IPS-NIHi7 (cell line): ENCODE measurements around the gene SRPK2.
"Not testable (repeated sequence)": the region's sequence is repeated elsewhere in the genome, so short reads cannot be mapped to it uniquely, and the experiment has no call there.

ENCODE experiments used
- DNase-seq: peaks from one replicate; pipeline ENCODE4 v3.0.0; 2012; ENCODE audit warnings: mixed read lengths; ENCODE audit errors: extremely low spot score

The SRPK2 gene

DNA sequence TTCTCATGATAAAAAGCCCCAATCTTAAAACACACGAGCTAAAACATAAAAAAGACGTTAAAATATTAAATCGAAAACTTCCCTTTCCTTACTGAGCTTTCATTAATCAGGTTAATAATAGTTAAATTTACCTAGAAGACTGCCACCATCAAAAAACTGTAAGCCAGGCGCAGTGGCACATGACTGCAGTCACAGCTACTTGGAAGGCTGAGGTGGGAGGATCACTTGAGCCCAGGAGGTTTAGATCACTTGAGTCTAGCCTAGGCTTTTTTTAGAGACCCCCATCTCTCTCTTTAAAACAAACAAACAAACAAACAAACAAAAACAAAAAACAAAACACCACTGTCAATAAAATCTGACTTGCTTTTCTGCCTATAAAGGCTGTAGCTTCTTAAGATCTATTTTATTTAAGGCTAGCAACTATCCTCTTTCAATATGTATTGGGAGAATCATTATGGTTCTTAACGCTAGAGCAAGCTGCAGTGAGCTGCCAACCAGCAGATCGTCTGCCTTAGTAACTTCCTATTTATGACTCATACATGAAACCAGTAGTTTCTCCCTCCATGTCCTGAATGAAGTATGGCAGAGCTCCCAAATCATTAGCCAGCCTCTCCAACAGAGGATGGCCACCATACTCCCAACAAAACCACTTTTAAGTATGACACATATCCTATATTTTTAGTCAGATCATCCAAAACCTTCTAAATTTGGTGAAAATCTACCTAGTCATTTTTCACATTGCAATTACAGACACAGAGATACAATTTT lies 163.7 kb downstream of the SRPK2 start:
- no peak for DNase-seq

DNA sequence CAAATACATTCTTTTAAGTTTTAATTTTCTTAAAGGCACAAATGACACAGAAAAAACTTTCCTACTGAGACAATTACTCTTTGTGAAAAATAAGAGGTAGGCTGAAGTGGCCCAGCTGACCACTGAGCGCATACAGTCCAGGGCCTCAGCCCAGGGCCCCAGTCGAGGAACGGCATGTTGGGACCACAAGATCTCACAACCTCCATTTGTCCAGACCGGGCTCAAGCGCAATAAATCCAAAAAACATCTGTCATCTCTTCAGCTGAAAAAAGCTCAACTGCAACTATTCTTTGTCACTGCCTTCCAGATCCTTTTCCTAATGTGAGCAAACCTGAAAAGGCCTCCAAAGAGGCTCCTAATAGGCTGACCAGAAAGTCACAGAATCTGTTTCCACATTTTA lies 165.8 kb downstream of the SRPK2 start:
- no peak for DNase-seq

DNA sequence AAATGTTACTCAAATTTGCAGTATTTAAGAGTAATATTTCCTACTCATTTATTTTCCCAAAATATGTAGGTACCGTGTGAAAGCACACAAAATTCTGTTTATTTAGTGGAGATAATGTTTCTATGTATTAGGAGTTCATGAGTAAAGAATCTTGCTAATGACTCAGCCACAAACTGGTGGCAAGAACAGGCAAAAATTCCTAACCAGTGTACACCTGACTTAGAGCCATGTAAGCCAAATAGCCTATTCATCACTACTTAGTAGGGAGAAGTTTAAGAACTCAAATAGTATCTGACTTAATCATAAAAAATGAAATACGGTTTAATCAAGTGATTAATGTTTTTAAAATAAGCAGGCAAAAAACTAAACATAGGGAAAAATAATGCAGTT lies 169.0 kb downstream of the SRPK2 start:
- no peak for DNase-seq

DNA sequence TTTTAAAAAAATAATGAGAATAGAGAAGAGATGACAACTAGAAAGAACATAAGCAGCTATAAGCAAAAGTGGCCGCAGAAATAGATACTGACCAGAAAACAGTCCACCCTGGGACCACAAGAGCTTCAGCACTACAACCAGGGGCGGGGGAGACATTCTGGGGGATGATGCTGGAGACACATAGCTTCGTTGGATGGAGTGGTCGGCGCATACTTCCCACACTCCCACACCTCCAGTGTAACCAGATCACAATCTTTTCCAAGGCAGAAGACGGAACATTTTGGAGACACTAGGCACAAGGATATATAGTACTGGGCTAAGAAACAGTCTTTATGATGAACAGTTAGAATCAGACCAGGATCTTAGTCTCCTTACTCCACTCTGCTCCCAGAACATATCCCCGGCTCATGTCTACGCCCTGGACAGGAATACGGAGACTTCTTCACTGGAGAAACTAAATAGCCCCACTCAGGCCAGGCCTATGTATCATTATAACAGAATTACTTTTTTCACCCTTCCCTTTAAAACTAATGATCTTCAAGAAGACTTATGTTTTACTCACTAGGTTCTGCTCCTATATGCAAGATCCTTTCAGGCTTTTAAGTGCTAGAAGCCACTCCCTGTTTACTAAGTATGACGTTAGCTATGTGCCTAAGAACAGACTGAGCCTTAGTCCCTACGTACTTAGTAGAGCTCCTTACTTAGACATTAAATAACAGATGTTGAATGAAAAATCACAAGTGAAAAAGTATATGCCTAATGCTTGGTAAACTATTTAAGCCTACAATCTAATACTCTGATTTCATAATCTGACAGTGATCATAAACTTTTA lies 169.6 kb downstream of the SRPK2 start:
- no peak for DNase-seq

DNA sequence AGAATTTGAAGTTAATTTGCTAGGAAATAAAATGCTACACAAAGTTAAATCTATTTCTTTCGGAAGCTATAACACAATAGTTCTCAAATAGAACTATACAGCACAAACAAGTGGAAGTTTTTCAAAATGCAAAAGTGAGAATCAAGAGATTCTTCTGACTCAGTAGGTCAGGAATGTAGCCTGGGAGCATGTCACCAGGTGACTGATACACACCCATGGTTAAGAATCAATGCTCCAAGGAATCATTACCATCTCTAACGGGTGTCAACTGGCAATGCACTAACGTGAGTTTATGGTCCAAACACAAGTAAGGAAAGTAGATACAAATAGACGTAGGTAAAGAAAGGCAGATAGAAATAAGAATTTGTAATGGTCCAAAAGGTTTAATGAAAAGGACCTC lies 170.5 kb downstream of the SRPK2 start:
- no peak for DNase-seq

DNA sequence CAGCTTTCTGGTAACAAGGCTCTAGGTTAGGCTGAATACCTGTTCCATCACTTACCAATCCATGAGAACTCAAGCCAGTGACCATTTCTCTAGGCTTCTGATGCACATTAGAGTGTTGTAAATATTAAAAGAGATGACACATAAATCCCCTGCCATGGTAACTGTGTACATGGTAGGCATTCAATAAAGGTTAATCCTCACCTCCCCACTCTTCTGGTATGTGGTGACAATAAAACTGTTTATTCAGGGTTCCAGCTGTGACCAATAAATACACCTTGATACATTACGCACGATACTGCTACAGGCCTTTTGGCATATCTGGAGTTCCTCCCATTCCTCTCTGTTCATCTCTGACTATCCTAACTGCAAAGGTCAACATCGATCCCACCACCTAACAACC lies 171.9 kb downstream of the SRPK2 start:
- no peak for DNase-seq

DNA sequence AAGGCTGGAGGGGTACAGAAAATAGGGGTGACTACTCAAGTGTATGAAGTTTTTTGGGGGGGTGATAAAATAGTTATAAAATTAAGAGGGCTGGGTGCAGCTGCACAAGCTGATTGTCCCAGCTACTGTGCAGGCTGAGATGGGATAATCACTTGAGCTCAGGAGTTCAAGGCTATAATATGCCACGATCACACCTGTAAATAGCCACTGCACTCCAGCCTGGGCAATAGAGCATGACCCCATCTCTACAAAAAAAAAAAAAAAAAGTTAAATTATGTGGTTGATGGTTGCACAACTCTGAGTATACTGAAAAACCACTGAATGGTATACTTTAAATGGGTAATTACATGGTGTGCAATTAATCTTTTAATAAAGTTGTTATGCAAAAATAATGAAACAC lies 172.9 kb downstream of the SRPK2 start:
- DNase-seq = no peak

DNA sequence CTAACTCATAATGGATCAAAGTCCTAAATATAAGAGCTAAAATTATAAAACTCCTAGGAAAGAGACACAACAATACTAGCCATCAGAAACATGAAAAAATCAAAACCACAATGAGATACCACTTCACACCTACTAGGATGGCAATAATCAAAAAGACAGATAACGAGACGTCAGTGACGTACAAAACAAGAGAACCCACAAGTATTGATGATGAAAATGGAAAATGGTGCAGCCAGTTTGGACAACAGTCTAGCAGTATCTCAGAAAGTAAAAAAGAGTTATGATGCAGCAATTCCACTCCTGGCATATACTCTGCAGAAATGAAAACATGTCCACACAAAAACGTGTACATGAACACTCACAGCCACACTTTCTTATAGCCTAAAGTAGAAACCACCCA lies 173.5 kb downstream of the SRPK2 start:
- DNase-seq = no peak

DNA sequence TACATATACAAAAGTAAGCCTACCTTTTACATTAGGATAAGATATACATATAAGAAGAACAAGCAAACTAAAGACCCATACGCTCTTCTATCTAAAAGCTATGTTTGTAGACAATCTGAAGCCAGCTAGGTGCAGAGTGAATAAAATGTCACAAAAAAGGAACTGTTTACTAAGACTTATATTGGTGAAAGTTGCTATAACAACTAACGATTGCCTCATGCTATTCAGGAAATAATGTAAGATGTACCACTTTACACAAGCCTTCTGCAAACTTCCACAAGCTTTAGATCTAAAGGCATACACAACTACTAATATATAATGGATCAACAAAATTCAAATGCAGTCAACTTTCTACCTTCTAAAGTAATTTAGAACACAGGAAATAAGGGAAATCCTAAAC lies 175.1 kb downstream of the SRPK2 start:
- DNase-seq = no peak

DNA sequence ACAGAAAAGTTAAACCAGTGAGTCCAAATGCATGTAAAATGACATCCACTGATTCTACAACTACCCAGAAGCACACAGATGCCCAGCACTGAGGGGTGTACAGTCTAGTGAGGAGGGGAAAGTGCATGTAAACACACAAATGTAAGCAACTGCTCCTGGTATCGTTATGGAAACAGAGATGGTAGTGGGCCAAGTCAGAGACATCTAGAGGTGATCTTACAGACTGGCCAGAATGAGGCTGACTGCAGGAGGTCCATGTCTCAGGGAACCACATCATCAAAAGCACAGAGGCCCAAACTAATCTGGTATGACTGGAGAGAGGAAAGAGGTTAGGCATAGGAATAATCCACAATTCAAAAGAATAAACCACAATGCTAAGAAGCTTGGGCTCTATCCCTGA lies 176.5 kb downstream of the SRPK2 start:
- no peak for DNase-seq

DNA sequence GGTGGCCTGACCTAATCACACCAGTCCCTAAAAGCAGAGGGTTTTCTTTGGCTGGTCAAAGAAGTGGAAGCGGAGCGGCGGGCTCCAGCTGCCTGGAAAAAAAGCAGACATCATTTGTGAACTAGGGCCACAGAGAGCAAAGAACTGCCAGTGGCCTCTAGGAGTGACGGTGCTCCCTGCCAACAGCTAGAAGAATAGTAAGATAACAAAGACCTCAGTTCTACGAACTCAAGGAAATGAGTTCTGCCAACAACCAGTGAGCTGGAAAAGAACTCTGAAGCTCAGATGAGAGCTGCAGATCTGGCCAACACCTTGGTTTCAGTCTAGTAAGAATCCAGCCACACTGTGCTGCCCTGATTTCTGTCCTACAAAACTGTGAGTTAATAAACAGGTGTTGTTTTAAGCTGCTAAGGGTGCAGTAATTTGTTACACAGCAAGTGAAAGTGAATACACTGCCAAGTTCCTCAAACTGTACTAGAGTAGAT lies 178.0 kb downstream of the SRPK2 start:
- no peak for DNase-seq

DNA sequence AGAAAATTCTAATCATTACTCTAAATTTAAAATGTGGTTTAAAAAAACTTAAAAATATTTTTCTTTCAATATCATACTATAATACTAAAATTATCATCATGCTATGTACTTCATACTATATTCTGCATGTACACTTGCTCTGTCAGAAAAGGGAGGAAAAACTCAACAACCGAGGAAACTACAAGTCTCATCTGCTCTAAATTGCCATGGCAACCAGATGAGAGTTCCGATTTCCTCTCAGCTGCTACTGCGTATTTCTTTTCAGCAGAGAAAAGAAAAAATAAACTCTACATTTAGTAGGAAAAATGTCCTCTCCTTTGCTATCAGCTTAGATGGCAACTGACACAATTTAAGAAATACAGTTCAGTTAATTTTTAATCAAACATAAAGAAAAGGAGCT lies 178.9 kb downstream of the SRPK2 start:
- DNase-seq = no peak

DNA sequence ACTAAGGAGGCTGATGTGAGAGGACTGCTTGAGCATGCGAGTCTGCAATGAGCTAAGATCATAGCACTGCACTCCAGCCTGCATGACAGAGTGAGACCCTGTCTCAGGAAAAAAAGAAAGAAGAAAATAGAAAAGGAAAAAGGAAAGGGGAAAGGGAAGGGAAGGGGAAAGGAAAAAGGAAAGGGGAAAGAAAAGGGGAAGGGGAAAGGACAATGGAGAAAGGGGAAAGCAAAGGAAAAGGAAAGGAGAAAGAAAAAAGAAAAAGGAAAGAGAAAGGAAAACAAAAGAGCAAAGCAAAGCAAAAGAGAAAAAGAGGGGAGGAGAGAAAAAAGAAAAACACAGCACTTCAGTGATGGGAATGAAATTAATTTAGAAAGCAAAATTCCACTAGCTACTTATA lies 179.3 kb downstream of the SRPK2 start:
- no peak for DNase-seq

DNA sequence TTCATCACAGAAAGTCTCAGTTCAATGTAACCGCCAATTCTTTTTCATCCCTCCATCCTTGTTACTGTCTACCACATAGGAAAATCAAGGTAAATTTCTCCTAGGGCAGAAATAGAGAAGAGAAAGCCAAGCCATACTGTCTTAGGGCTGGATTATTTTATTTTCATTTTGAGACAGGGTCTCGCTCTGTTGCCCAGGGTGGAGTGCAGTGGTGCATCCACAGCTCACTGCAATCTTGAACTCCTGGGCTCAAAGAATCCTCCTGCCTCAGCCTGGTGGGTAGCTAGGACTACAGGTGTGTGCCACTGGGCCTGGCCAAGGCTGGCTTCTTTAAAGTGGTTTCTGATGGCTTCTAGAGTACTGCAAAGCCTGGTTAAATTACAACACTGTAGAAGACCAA lies 181.7 kb downstream of the SRPK2 start:
- DNase-seq = no peak

DNA sequence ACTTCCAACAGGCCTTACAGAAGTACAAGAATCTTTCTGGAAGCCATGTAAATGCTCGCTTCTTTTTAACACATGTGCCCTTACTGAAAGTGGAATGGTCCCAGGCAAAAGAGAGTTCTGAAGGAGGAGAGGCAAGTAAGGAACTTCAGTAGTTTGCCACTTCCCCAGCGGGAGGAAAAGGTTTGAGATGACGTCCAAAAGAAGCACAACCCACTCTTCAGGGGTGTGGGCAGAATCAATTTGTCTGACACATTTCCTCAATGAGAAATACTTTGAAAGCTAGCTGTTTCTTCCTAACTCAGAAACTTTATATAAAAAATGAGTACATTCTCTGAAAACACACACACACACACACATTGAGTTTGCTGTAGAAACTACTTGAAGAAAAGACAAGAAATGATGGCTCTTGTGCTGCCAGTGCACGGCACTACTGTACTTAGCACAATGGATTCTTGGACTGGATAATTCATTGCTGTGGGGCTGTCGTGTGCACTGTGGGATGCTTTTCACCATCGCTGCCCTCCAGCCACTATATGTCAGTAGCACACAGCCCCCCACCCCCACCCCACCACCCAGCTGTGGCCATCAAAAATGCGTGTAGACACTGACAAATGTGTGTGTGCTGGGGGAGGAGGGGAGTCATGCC lies 183.0 kb downstream of the SRPK2 start:
- DNase-seq = no peak

DNA sequence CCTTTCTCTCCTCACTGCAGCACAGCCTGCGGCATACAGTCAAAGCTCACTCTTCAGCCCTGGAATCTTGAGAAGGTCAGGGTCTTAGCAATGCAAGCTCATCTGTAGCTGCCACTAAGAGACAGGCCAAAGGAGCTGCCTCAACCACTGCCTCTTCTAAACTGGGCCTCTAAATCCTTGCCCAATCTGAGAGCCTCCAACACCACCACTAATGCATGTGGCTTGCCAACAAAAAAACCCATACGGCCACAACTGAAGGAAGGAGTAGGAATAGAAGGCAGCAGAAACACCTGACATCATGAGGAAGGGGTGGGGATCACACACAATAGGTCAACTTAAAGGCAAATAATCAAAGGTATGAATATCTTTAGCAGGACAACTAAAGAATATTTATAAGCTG lies 183.8 kb downstream of the SRPK2 start:
- no peak for DNase-seq

DNA sequence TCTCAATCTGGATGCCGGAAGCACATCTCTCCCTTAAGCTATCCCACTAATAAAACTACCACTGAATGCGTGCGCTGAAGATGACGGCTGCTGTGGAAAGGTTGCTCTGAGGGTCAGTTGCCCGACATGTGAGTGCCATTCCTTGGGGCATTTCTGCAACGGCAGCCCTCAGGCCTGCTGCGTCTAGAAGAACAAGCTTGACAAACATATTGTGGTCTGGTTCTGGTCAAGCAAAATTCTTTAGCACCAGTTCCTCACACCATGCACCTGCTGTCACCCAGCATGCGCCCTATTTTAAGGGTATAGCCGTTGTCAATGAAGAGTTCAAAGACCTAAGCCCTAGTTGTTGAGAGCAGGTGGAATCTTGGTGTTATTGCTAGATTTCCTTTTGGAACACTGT lies 184.2 kb downstream of the SRPK2 start:
- no peak for DNase-seq

DNA sequence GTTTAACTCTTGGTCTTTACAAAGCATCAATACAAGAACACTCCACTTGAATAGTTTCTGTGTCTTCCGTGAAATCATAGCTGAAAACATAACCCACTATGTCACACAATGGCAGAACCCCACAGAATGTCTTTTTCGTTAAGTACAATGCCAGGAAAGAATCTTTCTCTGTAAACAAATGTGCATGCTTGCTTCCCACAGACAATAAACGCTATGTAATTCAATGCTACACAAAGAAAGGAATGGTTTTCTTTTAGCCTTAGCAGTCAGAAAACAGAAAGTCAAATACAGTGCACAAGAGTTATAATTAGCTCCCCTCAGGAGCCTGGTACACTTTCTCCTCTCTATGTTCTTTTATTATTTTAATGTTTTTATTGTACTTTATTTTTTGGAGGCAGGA lies 186.1 kb downstream of the SRPK2 start:
- no peak for DNase-seq

DNA sequence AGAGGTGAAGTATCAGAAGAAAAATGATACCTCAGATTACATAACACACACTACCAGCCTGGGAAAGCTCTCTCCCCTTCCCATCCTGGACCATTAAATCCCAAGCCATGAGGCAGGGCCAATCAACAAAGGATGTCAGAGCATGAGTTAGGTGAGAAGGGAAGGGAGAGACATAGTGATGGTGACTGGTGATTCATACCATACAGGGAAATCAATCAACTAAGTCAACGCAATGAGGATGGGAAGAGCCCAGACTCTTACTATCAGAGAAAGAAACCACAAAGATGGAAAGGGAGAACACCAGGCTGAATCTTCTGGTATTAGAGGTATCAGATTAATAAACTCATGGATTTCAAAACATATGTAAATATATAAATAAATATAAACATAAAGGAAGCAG lies 189.3 kb downstream of the SRPK2 start:
- no peak for DNase-seq

DNA sequence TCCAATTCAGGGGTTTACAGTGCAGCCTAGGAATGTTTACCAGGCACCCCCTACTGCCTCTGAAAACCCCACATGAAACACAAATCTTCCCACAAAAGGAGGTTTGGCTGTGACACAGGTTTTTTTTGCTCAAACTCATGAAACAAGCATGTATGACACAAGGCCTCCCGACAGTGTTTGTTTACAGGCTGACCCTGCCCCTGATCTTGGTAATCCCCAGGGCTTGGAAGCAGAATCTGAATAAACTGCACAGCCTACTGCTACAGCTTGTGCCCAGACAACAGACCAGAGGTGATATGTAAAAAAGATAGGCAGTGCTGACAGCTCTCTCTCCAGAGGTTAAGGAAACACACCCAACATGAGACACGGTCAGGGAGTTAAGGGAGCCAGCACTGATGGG lies 190.5 kb downstream of the SRPK2 start:
- DNase-seq = no peak

DNA sequence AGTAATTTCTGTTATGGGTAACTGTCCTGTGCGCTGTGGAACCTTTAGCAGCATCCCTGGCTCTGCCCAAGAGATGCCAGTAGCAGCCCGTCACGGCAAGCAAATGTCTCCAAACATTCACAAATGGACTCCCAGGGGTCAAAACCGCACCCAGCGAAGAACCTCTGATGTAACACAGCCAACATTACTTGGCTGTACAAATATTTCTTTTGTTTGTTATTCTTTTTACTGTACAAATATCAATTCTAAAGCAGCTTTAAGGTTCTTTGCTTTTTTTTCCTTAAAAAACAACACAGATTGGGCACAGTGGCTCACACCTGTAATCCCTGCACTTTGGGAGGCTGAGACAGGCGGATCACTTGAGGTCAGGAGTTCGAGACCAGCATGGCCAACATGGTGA lies 192.2 kb downstream of the SRPK2 start:
- no peak for DNase-seq

DNA sequence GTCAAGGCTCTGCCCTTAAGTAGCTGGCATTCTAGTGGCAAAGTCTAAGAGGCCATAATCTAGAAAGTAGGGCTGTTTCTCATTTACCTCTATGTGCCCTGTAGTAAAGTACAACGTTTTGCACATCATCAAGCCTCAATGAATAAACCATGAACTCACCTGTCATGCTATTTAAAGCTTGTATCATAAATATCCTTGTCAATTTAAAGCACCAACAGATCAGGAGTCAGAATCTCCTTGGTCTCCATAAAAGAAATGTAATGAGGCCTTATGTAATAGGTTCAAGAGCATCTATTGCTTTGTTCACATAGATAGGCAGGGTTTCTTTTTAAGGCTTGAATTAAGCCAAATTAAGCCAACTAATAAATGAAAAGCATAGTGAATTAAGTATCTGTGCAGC lies 192.8 kb downstream of the SRPK2 start:
- DNase-seq = no peak

DNA sequence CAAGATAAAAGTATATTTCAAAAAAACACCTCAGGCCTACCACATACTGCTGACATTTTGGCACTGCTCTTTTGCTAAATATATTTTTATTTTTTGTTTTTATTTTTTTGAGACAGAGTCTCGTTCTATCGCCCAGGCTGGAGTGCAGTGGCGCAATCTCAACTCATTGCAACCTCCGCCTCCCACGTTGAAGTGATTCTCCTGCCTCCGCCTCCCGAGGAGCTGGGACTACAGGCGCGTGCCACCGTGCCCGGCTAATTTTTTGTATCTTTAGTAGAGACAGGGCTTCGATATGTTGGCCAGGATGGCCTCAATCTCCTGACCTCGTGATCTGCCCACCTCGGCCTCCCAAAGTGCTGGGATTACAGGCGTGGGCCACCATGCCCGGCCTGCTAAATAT lies 193.8 kb downstream of the SRPK2 start:
- DNase-seq = not testable (repeated sequence)
